ENCODE results near the gene MAP2K7.

DNA sequence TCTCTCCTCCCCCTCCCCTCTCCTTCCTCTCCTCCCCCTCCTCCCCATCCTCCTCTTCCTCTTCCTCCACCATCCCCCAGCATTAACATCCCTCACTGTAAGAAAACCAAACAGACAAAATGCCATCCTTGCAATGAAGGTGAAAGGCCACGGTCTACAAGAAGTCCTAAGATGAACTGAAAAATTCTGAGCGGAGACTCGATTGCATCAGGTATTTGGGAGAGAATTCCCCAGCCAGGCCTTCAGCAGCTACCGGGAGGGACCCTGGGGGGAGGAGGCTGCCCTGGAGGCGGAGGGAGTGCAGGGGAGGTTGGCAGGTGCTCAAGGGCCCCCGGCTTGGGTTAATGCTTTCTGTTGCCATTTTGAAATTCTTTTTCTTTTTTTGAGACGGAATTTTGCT, 49.9 kb downstream of the MAP2K7 start:
- TF ChIP-seq, protein P1, sequence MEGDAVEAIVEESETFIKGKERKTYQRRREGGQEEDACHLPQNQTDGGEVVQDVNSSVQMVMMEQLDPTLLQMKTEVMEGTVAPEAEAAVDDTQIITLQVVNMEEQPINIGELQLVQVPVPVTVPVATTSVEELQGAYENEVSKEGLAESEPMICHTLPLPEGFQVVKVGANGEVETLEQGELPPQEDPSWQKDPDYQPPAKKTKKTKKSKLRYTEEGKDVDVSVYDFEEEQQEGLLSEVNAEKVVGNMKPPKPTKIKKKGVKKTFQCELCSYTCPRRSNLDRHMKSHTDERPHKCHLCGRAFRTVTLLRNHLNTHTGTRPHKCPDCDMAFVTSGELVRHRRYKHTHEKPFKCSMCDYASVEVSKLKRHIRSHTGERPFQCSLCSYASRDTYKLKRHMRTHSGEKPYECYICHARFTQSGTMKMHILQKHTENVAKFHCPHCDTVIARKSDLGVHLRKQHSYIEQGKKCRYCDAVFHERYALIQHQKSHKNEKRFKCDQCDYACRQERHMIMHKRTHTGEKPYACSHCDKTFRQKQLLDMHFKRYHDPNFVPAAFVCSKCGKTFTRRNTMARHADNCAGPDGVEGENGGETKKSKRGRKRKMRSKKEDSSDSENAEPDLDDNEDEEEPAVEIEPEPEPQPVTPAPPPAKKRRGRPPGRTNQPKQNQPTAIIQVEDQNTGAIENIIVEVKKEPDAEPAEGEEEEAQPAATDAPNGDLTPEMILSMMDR (conservative IDR thresholded peaks at IDR 0.05; ENCODE audit: low read depth, low read length), result no peak
- no peak for TF ChIP-seq EZH2 (IDR thresholded peaks at IDR 0.05; ENCODE audit: borderline replicate concordance, low read depth, low read length, poor library complexity, severe bottlenecking)
